HEK293 (cell line): ENCODE data around the gene SMPDL3A.

Source experiments
- CTCF ChIA-PET: fragments of 350-600 bp; formaldehyde crosslinking; extraction: SDS; loops from one replicate; lab custom pipeline; 2021; ENCODE audit warnings: antibody characterized with exemption; lab: Yijun Ruan, JAX
- POLR2A ChIA-PET: fragments of 300-600 bp; formaldehyde crosslinking; extraction: SDS; loops from one replicate; lab custom pipeline; 2020; ENCODE audit warnings: antibody characterized with exemption, inconsistent platforms; lab: Yijun Ruan, JAX
- H3K27ac ChIP-seq: fragments of 200-500 bp; sonication (Bioruptor generic); 2 replicates; pipeline ENCODE4 v1.5.1; 2014; ENCODE audit warnings: low read depth, low read length, control low read depth, inconsistent platforms; ENCODE audit errors: extremely low read depth
- H3K36me3 ChIP-seq, 2 experiments: fragments of 200-500 bp in 1 of 2; sonication (Bioruptor generic) in 1 of 2; 1 replicate in 1 of 2; 2 replicates in 1 of 2; pipeline ENCODE4 v1.5.1; 2014 to 2017; ENCODE audit warnings: inconsistent platforms in 2 of 2, low read length in 2 of 2; ENCODE audit not compliant: control insufficient read depth in 2 of 2, insufficient read depth in 1 of 2
- H3K4me1 ChIP-seq: fragments of 200-500 bp; sonication (Bioruptor generic); 2 replicates; pipeline ENCODE4 v1.5.1; 2014; ENCODE audit warnings: mild to moderate bottlenecking, low read length, inconsistent platforms; ENCODE audit not compliant: control insufficient read depth, insufficient read depth
- H3K4me3 ChIP-seq: 2 replicates; pipeline ENCODE4 v1.5.1; 2011; ENCODE audit warnings: low read depth, mild to moderate bottlenecking, control low read depth, low read length, moderate library complexity
- H3K9me3 ChIP-seq: fragments of 200-500 bp; sonication (Bioruptor generic); 2 replicates; pipeline ENCODE4 v1.5.1; 2014; ENCODE audit warnings: low read depth, low read length, inconsistent platforms; ENCODE audit not compliant: control insufficient read depth, insufficient read depth
- EGR2 ChIP-seq: fragments of 450-650 bp; formaldehyde crosslinking; IDR thresholded peaks from 2 replicates; pipeline ENCODE4 v1.5.1; 2016; ENCODE audit warnings: low read depth, missing biosample characterization, missing genetic modification characterization
- KLF7 ChIP-seq: fragments of 450-650 bp; formaldehyde crosslinking; IDR thresholded peaks from 2 replicates; pipeline ENCODE4 v1.5.1; 2016; ENCODE audit warnings: missing biosample characterization, missing genetic modification characterization, borderline replicate concordance
- WT1 ChIP-seq: fragments of 450-650 bp; formaldehyde crosslinking; IDR thresholded peaks from 2 replicates; pipeline ENCODE4 v1.5.1; 2016; ENCODE audit warnings: missing biosample characterization, missing genetic modification characterization
- ZFHX2 ChIP-seq: fragments of 450-650 bp; formaldehyde crosslinking; conservative IDR thresholded peaks from 2 replicates; pipeline ENCODE4 v1.5.1; 2016; ENCODE audit warnings: missing biosample characterization, missing genetic modification characterization
- ZNF112 ChIP-seq: fragments of 450-650 bp; formaldehyde crosslinking; IDR thresholded peaks from 2 replicates; pipeline ENCODE4 v1.5.0; 2017; ENCODE audit warnings: missing biosample characterization, missing genetic modification characterization
- ZNF121 ChIP-seq: fragments of 450-650 bp; formaldehyde crosslinking; IDR thresholded peaks from 2 replicates; pipeline ENCODE4 v1.5.1; 2016; ENCODE audit warnings: missing biosample characterization, missing genetic modification characterization
- ZNF138 ChIP-seq: fragments of 450-650 bp; formaldehyde crosslinking; IDR thresholded peaks from 2 replicates; pipeline ENCODE4 v1.5.1; 2016; ENCODE audit warnings: missing biosample characterization, missing genetic modification characterization, borderline replicate concordance
- ZNF140 ChIP-seq: fragments of 450-650 bp; formaldehyde crosslinking; IDR thresholded peaks from 2 replicates; pipeline ENCODE4 v1.5.1; 2016; ENCODE audit warnings: missing biosample characterization, missing genetic modification characterization
- ZNF23 ChIP-seq: fragments of 450-650 bp; formaldehyde crosslinking; IDR thresholded peaks from 2 replicates; pipeline ENCODE4 v1.5.1; 2016; ENCODE audit warnings: missing biosample characterization, missing genetic modification characterization, borderline replicate concordance
- ZNF248 ChIP-seq: fragments of 450-650 bp; formaldehyde crosslinking; IDR thresholded peaks from 2 replicates; pipeline ENCODE4 v1.5.1; 2017; ENCODE audit warnings: missing biosample characterization, missing genetic modification characterization
- ZNF423 ChIP-seq: fragments of 450-650 bp; formaldehyde crosslinking; IDR thresholded peaks from 2 replicates; pipeline ENCODE4 v1.5.1; 2016; ENCODE audit warnings: missing biosample characterization, missing genetic modification characterization
- ZNF426 ChIP-seq: fragments of 450-650 bp; formaldehyde crosslinking; IDR thresholded peaks from 2 replicates; pipeline ENCODE4 v1.5.1; 2017; ENCODE audit warnings: missing biosample characterization, missing genetic modification characterization, mild to moderate bottlenecking, inconsistent platforms, moderate library complexity
- ZNF513 ChIP-seq: fragments of 450-650 bp; IDR thresholded peaks from 2 replicates; pipeline ENCODE4 v1.5.1; 2018; ENCODE audit warnings: missing biosample characterization, missing genetic modification characterization
- ZNF529 ChIP-seq: fragments of 450-650 bp; formaldehyde crosslinking; IDR thresholded peaks from 2 replicates; pipeline ENCODE4 v1.5.1; 2017; ENCODE audit warnings: missing genetic modification characterization, missing biosample characterization; ENCODE audit not compliant: insufficient replicate concordance
- ZNF621 ChIP-seq: fragments of 450-650 bp; formaldehyde crosslinking; IDR thresholded peaks from 2 replicates; pipeline ENCODE4 v1.5.1; 2017; ENCODE audit warnings: missing biosample characterization, missing genetic modification characterization
- ZNF626 ChIP-seq: fragments of 450-650 bp; sonication (Bioruptor Pico); formaldehyde crosslinking; IDR thresholded peaks from 2 replicates; pipeline ENCODE4 v1.5.1; 2018; ENCODE audit warnings: missing biosample characterization, missing genetic modification characterization, inconsistent platforms
- ZNF777 ChIP-seq: fragments of 450-650 bp; formaldehyde crosslinking; IDR thresholded peaks from 2 replicates; pipeline ENCODE4 v1.5.1; 2017; ENCODE audit warnings: missing biosample characterization, missing genetic modification characterization, borderline replicate concordance
- ZNF843 ChIP-seq: fragments of 450-650 bp; formaldehyde crosslinking; IDR thresholded peaks from 2 replicates; pipeline ENCODE4 v1.5.1; 2016; ENCODE audit warnings: missing biosample characterization, missing genetic modification characterization
- TF ChIP-seq, protein P1 (sequence below): fragments of 450-650 bp; formaldehyde crosslinking; IDR thresholded peaks from 2 replicates; pipeline ENCODE4 v1.5.1; 2016; ENCODE audit warnings: missing biosample characterization, missing genetic modification characterization, low read depth
- TF ChIP-seq, protein P2 (sequence below): fragments of 450-650 bp; formaldehyde crosslinking; IDR thresholded peaks from 2 replicates; pipeline ENCODE4 v1.5.1; 2016; ENCODE audit warnings: missing biosample characterization, missing genetic modification characterization, borderline replicate concordance
- TF ChIP-seq, protein P3 (sequence below): fragments of 450-650 bp; formaldehyde crosslinking; IDR thresholded peaks from 2 replicates; pipeline ENCODE4 v1.5.1; 2017; ENCODE audit warnings: missing biosample characterization, missing genetic modification characterization
- TF ChIP-seq, protein P4 (sequence below): fragments of 450-650 bp; IDR thresholded peaks from 2 replicates; pipeline ENCODE4 v1.5.1; 2018; ENCODE audit warnings: missing biosample characterization, mild to moderate bottlenecking, missing genetic modification characterization

Gene SMPDL3A

DNA sequence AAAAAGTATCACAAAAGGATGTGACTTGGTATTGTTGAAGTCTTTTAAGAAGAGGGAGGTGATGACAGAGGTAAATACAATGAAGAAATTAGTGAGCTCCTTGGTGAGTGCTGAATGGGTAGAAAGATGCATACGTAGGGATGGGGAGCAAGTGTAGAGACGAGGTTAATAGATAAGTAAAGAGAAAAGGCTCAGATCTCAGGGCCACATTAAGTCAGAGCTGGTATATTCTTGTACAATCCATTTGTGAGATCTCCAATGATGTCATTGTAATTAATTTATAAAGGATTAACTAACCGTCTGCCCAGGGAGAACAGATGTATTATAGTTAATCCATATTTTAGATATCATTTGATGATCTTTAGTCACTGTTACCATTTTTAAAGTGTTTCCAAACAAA is 43.4 kb downstream of the SMPDL3A start:
- no peak for TF ChIP-seq ZNF112 (tag by site-specific recombination)
- TF ChIP-seq, protein P1, sequence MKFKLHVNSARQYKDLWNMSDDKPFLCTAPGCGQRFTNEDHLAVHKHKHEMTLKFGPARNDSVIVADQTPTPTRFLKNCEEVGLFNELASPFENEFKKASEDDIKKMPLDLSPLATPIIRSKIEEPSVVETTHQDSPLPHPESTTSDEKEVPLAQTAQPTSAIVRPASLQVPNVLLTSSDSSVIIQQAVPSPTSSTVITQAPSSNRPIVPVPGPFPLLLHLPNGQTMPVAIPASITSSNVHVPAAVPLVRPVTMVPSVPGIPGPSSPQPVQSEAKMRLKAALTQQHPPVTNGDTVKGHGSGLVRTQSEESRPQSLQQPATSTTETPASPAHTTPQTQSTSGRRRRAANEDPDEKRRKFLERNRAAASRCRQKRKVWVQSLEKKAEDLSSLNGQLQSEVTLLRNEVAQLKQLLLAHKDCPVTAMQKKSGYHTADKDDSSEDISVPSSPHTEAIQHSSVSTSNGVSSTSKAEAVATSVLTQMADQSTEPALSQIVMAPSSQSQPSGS (tag by site-specific recombination), result peak; percentile 60
- no peak overlapping the region for H3K4me3 ChIP-seq
- peaks cover 11% of the 10 kb centered on the region for H3K4me1 ChIP-seq
- H3K36me3 ChIP-seq, result no peaks in the 10 kb centered on the region
- no peak overlapping the region for H3K27ac ChIP-seq
- no peaks in the 10 kb centered on the region for H3K9me3 ChIP-seq
- CTCF ChIA-PET, result interaction anchor here (0.6 to 1.1 kb wide), 4 partner anchors 101 to 688 kb away, joined by 3 to 4 read pairs (median 4); no protein-coding TSS in a partner anchor
- POLR2A ChIA-PET, result no interaction called here

GRCh38 chr6:122833021-122833491 is 44.0 kb downstream of the SMPDL3A start:
- Histone ChIP-seq H3K36me3 (no peaks in the 10 kb centered on the region), H3K4me1 (peaks cover 11% of the 10 kb centered on the region), H3K27ac (no peak overlapping the region), H3K4me3 (no peak overlapping the region), H3K9me3 (no peaks in the 10 kb centered on the region)
- CTCF ChIA-PET, result interaction anchor here (1.1 kb wide), 1 partner anchor 103 kb away, joined by 4 read pairs; no protein-coding TSS in a partner anchor
- POLR2A ChIA-PET, result no interaction called here
- TF ChIP-seq, protein P2, sequence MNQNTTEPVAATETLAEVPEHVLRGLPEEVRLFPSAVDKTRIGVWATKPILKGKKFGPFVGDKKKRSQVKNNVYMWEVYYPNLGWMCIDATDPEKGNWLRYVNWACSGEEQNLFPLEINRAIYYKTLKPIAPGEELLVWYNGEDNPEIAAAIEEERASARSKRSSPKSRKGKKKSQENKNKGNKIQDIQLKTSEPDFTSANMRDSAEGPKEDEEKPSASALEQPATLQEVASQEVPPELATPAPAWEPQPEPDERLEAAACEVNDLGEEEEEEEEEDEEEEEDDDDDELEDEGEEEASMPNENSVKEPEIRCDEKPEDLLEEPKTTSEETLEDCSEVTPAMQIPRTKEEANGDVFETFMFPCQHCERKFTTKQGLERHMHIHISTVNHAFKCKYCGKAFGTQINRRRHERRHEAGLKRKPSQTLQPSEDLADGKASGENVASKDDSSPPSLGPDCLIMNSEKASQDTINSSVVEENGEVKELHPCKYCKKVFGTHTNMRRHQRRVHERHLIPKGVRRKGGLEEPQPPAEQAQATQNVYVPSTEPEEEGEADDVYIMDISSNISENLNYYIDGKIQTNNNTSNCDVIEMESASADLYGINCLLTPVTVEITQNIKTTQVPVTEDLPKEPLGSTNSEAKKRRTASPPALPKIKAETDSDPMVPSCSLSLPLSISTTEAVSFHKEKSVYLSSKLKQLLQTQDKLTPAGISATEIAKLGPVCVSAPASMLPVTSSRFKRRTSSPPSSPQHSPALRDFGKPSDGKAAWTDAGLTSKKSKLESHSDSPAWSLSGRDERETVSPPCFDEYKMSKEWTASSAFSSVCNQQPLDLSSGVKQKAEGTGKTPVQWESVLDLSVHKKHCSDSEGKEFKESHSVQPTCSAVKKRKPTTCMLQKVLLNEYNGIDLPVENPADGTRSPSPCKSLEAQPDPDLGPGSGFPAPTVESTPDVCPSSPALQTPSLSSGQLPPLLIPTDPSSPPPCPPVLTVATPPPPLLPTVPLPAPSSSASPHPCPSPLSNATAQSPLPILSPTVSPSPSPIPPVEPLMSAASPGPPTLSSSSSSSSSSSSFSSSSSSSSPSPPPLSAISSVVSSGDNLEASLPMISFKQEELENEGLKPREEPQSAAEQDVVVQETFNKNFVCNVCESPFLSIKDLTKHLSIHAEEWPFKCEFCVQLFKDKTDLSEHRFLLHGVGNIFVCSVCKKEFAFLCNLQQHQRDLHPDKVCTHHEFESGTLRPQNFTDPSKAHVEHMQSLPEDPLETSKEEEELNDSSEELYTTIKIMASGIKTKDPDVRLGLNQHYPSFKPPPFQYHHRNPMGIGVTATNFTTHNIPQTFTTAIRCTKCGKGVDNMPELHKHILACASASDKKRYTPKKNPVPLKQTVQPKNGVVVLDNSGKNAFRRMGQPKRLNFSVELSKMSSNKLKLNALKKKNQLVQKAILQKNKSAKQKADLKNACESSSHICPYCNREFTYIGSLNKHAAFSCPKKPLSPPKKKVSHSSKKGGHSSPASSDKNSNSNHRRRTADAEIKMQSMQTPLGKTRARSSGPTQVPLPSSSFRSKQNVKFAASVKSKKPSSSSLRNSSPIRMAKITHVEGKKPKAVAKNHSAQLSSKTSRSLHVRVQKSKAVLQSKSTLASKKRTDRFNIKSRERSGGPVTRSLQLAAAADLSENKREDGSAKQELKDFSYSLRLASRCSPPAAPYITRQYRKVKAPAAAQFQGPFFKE (tag by site-specific recombination), result no peak
- TF ChIP-seq ZNF121 (tag by site-specific recombination), result no peak
- TF ChIP-seq EGR2, result no peak
- no peak for TF ChIP-seq ZNF621
- no peak for TF ChIP-seq ZNF513 (tag by site-specific recombination)
- peak; percentile 93 for TF ChIP-seq WT1 (tag by site-specific recombination)
- TF ChIP-seq ZNF777 (tag by site-specific recombination), result no peak
- TF ChIP-seq ZNF248 (tag by site-specific recombination), result no peak
- TF ChIP-seq, protein P3, sequence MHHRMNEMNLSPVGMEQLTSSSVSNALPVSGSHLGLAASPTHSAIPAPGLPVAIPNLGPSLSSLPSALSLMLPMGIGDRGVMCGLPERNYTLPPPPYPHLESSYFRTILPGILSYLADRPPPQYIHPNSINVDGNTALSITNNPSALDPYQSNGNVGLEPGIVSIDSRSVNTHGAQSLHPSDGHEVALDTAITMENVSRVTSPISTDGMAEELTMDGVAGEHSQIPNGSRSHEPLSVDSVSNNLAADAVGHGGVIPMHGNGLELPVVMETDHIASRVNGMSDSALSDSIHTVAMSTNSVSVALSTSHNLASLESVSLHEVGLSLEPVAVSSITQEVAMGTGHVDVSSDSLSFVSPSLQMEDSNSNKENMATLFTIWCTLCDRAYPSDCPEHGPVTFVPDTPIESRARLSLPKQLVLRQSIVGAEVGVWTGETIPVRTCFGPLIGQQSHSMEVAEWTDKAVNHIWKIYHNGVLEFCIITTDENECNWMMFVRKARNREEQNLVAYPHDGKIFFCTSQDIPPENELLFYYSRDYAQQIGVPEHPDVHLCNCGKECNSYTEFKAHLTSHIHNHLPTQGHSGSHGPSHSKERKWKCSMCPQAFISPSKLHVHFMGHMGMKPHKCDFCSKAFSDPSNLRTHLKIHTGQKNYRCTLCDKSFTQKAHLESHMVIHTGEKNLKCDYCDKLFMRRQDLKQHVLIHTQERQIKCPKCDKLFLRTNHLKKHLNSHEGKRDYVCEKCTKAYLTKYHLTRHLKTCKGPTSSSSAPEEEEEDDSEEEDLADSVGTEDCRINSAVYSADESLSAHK (tag by site-specific recombination), result no peak
- TF ChIP-seq ZFHX2 (tag by site-specific recombination), result peak; percentile 35; the same call in 1 of the 2 replicates
- TF ChIP-seq ZNF140 (tag by site-specific recombination), result no peak
- TF ChIP-seq, protein P4, sequence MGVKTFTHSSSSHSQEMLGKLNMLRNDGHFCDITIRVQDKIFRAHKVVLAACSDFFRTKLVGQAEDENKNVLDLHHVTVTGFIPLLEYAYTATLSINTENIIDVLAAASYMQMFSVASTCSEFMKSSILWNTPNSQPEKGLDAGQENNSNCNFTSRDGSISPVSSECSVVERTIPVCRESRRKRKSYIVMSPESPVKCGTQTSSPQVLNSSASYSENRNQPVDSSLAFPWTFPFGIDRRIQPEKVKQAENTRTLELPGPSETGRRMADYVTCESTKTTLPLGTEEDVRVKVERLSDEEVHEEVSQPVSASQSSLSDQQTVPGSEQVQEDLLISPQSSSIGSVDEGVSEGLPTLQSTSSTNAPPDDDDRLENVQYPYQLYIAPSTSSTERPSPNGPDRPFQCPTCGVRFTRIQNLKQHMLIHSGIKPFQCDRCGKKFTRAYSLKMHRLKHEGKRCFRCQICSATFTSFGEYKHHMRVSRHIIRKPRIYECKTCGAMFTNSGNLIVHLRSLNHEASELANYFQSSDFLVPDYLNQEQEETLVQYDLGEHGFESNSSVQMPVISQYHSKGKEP, result peak; percentile 43; the same call in 1 of the 2 replicates
- TF ChIP-seq ZNF626 (tag by site-specific recombination), result no peak
- no peak for TF ChIP-seq ZNF138
- TF ChIP-seq ZNF529 (tag by site-specific recombination), result no peak
- TF ChIP-seq ZNF426 (tag by site-specific recombination), result no peak
- no peak for TF ChIP-seq KLF7
- TF ChIP-seq ZNF23 (tag by site-specific recombination), result no peak
- no peak for TF ChIP-seq ZNF423 (tag by site-specific recombination)
- TF ChIP-seq ZNF843 (tag by site-specific recombination), result 0 out of 2 replicates have a peak, but pooled peaks have one; percentile 31
